HEK293T (cell line): Measurements from ENCODE around the gene RNH1.

Source experiments
- ARNT ChIP-seq: fragments of 450-650 bp; IDR thresholded peaks from 2 replicates; pipeline ENCODE4 v1.6.1; 2017; ENCODE audit warnings: mild to moderate bottlenecking
- BHLHE40 ChIP-seq: fragments of 450-650 bp; IDR thresholded peaks from 2 replicates; pipeline ENCODE4 v1.6.1; 2016; ENCODE audit warnings: mild to moderate bottlenecking, moderate library complexity, borderline replicate concordance
- FOXA1 ChIP-seq: fragments of 450-650 bp; IDR thresholded peaks from 2 replicates; pipeline ENCODE4 v1.6.1; 2016; ENCODE audit warnings: mild to moderate bottlenecking
- FOXM1 ChIP-seq: fragments of 450-650 bp; IDR thresholded peaks from 2 replicates; pipeline ENCODE4 v1.6.1; 2017; ENCODE audit warnings: mild to moderate bottlenecking, borderline replicate concordance

GRCh38 chr11:540583-541432, 33.8 kb upstream of the RNH1 start:
- TF ChIP-seq BHLHE40 (no peak), ARNT (no peak), FOXM1 (no peak), FOXA1 (no peak)
